RCC 7860 (cell line): ENCODE results near the gene SENP6.

Source experiments
- DNase-seq: peaks from one replicate; pipeline ENCODE4 v3.0.0-alpha.2; 2015; ENCODE audit warnings: low spot score
- FAIRE-seq: peaks from 2 replicates; lab custom pipeline; 2012; peaks lifted over from hg19 to GRCh38; lab: Jason Lieb, UNC

The SENP6 gene

GRCh38 chr6:75745404-75745803 lies 143.7 kb downstream of the SENP6 start:
- DNase-seq (no peak), FAIRE-seq (no peak)

- DNase-seq (no peak), FAIRE-seq (no peak)
Observed at GRCh38 chr6:75746221-75746620, 144.5 kb downstream of the SENP6 start.

GRCh38 chr6:75747152-75747992 lies 145.7 kb downstream of the SENP6 start:
- no peak for FAIRE-seq
- no peak for DNase-seq

- DNase-seq (no peak), FAIRE-seq (no peak)
Observed at GRCh38 chr6:75748003-75748742, 146.5 kb downstream of the SENP6 start.

- FAIRE-seq: no peak
- DNase-seq: peak; percentile 47
Observed at GRCh38 chr6:75748743-75749538, 147.3 kb downstream of the SENP6 start, which contains the start of gene MYO6. TSS of gene MYO6 (plus strand) at chr6:75749239. CDS start at chr6:75817548, 68,309 bp downstream.

- no peak for DNase-seq
- FAIRE-seq: no peak
Observed at GRCh38 chr6:75751443-75751842, 149.8 kb downstream of the SENP6 start.

GRCh38 chr6:75752365-75752764 lies 150.7 kb downstream of the SENP6 start:
- FAIRE-seq (peak; percentile 80), DNase-seq (peak; percentile 41)

GRCh38 chr6:75755704-75756103 lies 154.0 kb downstream of the SENP6 start:
- DNase-seq: no peak
- FAIRE-seq: no peak

GRCh38 chr6:75757295-75757694 lies 155.6 kb downstream of the SENP6 start:
- DNase-seq (no peak), FAIRE-seq (no peak)

- FAIRE-seq (no peak), DNase-seq (no peak)
Observed at GRCh38 chr6:75758061-75758460, 156.4 kb downstream of the SENP6 start.

GRCh38 chr6:75759207-75759606 lies 157.5 kb downstream of the SENP6 start:
- DNase-seq: peak; percentile 76
- peak; percentile 93 for FAIRE-seq

GRCh38 chr6:75760320-75760719 lies 158.6 kb downstream of the SENP6 start:
- FAIRE-seq (no peak), DNase-seq (no peak)

- DNase-seq (no peak), FAIRE-seq (no peak)
Observed at GRCh38 chr6:75761489-75761888, 159.8 kb downstream of the SENP6 start.

GRCh38 chr6:75762063-75762462 lies 160.4 kb downstream of the SENP6 start:
- FAIRE-seq (no peak), DNase-seq (no peak)

- no peak for DNase-seq
- FAIRE-seq: no peak
Observed at GRCh38 chr6:75766387-75766786, 164.7 kb downstream of the SENP6 start.
